ENCODE data around the gene OXGR1.
"Not testable (repeated sequence)": the region's sequence is repeated elsewhere in the genome, so short reads cannot be mapped to it uniquely, and the experiment has no call there.

The OXGR1 gene

DNA sequence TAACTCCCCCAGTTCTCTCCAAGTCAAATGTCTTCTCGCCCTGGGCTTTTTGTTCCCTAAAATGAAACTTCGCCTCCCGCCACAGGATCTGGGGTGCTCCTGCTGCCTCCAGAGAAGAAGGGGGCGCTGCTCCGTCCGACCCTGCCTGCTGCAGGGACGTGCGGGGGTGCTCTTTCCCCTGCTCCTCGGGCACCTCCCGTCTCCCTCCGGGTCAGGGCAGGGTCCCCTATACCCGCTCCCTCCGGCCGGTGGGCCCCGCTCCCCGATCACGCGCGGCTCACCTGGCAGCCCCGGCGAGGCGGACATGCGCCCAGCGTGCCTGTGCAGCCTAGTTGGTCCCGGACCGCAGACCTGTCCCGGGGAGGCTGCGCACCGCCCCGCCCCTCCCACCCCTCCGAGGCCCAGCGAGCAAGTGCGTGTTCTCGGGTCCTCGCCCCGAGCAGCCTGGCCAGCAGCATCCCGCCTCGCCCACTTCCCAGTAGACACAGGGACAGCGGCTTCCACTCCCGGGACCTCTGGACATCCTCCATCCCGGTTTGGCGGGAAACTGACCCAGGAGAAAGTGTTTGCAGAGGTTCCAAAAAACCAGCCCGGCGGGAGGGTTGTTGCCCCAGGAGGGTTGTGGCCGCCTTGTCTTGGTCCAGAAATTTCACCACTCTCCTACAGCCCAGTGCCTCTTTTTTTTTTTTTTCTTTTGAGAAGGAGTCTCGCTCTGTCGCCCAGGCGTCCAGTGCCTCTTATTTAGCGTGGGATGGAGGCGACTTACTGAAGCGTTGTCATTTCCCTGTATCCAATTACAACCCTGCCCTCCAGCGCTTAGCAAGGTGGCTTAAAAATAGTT is at the start of gene OXGR1:
TSS of gene OXGR1 (minus strand) at position 460 of the 841 bp plus-strand sequence. CDS start 6,717 bp downstream, outside the sequence.
- DNase-seq: no peak

DNA sequence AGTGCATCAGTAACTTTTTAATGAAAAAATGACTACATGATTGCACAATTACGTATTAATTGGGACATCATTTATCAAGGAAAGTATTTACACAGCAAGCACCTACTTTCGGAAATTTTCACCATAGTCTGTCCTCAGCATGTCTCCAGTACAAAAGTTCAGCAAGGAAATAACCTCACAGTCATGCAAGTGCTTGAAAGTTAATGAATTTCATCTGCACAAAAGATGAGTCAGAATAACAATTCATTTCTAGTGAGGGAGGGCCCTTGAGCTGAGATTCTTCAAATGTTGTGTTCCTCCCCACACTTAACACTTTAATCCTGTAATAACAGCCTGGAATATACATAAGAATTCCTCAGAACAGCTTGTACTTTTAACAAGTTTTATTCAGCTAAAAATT is 49.0 kb upstream of the OXGR1 start:
- no peak for DNase-seq

GRCh38 chr13:97030705-97031452 is 36.6 kb upstream of the OXGR1 start:
- DNase-seq: no peak

DNA sequence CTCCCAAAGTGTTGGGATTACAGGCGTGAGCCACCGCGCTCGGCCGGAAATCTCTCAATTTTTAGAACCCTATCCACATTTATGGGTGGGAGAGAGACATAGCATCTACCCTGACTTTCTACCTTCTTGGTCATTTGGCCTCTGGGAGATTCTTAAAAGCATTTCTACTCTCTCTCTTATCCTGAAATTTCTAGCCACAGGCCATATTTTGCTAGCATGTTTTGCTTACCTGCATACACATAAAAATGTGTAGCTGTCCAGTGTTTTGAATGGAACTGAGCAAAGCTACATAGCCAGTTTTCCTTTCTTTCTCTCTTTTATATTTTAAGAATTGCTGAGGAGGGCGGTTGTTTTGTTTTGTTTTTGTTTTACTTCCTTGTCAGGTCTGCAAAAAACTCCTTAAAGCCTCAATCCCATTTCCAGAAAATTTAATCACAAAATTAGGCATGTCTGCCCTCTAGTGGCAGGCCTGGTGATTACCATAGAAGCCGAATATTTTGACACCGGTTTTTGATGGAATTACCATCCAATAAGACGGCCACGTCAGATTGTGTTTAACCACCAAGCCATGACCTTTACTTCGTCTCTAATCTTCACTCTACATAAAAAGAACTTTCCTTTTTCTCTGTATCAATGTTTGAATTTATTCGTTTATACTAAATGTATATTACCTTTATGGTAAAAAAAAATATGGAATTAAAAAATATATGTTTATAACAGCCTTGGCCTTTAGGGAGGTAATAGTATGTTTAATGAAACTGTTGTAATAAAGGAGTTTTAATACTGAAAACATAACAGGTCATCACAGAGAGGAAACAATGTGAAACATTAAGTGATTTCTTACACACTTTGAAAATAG is 34.4 kb upstream of the OXGR1 start:
- no peak for DNase-seq

DNA sequence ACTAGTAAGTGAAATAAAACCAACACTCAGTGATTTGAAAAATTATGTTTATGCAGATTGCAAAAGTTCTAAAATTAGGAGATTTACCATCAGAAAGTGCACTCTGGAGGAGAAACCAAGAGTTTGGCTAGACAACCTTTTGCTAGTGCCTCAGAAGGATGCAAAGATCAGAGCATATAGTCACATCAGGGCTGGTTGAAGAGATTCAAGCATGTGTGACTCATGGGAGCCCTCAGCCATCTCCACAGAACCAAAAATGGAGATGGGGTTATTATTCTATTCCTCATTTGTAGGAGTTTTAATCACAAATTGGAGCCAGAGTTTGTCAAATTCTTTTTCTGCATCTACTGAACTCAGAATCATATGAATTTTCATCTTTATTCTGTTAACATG is 32.9 kb upstream of the OXGR1 start:
- DNase-seq: no peak

GRCh38 chr13:97026531-97027161 is 32.4 kb upstream of the OXGR1 start:
- DNase-seq: no peak

GRCh38 chr13:97023812-97024211 is 29.5 kb upstream of the OXGR1 start:
- DNase-seq: not testable (repeated sequence)

DNA sequence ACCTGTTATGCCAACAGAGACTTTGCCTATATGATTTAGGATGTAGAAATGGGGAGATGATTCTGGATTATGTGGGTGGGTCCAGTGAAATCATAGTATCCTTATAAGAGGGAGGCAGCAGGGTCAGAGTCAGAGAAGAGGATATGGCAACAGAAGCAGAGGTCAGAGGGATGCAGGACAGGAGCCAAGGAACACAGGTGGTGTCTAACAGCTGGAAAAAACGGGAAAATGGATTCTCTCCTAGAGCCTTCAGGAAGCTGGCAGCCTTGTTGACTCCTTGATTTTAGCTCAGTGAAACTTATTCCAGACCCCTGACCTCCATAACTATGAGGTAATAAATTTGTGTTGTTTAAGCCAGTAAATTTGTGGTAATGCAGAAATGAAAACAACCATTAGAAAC is 28.8 kb upstream of the OXGR1 start:
- no peak for DNase-seq

DNA sequence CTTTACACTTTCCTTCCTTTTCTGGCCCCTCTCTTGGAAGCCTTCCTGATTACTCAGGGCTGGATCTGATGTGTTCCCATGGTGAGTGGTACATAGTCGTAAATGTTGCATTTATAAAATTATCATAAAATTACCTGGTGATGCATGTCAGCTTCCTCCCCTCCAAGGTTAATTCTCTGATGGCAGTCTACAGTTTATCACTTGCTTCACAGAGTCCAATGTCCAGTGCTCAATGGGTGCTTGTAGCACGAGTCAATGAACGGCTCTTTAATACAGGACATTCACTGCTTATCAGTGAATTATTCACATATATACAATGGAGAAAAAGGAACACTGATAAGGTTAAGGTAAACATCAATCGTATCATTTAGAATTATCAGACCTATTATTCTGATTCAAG is 27.0 kb upstream of the OXGR1 start:
- no peak for DNase-seq

GRCh38 chr13:97020689-97021240 is 26.5 kb upstream of the OXGR1 start:
- no peak for DNase-seq

GRCh38 chr13:97020194-97020593 is 25.9 kb upstream of the OXGR1 start:
- DNase-seq: no peak

GRCh38 chr13:97019236-97019635 is 25.0 kb upstream of the OXGR1 start:
- no peak for DNase-seq

DNA sequence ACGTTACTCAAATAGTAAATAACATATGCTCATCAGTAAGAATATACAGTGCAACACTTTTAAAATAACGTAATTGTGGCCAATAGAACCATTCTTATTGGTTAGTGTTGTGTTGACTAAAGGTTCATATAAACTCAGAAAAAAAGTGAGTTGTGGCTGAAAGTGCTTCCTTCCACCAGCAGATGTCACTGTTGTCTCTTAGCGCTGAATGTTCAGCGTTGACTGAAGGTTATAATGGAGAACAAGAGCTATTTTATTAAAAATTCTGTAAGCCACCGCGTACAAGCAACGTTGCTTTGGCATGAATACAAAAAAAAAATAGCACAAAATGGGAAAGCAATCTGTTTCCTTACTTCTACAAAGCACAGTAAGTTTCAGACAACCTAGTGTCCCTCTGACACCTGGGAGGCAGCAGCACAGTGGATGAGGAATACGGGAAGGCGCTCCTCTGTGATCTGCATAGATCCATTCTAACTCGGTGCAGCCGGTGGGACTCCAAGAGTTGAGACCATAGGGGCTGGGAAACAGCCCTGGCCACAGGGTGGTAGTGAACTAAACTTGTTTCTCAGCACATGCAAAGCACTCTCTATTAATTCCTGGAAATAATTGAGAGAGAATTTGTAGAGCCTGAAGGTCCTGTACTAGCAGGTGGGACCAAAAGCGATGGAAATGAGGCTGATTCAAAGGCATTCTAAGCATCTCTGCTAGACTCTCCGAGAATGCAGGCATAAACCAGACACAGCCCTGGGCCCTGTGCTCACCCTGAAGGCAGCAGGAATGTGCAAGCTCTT is 23.9 kb upstream of the OXGR1 start:
- no peak for DNase-seq

DNA sequence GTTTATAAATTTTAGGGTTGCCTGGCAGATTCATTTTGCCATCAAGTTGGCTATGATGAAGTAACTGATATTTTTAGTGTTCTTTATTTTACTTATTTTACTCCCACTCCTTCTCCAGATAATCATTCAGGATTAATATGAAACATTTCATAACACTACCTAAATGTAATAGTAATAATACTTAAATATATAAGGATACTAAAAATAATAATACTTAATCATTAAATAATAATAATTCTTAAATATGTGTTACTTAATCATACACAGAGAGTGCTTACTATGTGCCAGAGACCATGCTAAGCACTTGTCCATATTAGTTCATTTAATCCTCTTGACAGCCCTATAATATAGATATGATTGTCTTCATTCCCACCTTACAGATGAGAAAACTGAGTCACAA is 23.0 kb upstream of the OXGR1 start:
- no peak for DNase-seq

DNA sequence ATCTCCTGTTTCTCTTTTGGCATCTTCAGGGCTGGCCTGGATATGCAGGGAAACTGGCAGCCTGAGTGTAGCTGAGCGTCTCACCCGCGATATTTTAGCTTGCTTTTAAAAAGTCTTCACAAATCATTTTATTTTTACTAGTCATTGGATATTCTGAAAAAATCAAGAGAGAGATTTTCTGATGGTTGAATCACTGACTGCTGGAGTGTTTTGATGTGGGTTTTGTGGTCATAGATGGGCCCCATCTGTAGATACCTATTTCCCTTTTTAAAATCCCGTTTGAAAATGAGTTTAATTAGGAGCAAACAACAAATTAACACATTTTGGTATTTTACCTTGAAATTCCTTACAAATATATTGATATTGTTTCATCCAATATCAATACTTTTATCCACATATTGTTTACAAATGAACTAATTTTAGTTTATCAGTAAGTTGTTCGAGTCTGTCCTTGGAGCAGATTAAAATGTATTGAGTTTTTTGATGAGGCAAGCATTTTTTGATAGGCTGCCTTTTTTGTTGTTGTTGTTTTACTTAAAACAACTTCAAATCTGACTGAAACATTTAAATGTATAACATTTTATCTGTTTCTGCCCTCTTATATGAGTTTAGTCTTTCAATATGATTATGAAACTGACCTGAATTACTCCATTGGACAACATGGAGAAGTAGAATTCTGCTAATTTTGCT is 21.5 kb upstream of the OXGR1 start:
- DNase-seq: no peak

DNA sequence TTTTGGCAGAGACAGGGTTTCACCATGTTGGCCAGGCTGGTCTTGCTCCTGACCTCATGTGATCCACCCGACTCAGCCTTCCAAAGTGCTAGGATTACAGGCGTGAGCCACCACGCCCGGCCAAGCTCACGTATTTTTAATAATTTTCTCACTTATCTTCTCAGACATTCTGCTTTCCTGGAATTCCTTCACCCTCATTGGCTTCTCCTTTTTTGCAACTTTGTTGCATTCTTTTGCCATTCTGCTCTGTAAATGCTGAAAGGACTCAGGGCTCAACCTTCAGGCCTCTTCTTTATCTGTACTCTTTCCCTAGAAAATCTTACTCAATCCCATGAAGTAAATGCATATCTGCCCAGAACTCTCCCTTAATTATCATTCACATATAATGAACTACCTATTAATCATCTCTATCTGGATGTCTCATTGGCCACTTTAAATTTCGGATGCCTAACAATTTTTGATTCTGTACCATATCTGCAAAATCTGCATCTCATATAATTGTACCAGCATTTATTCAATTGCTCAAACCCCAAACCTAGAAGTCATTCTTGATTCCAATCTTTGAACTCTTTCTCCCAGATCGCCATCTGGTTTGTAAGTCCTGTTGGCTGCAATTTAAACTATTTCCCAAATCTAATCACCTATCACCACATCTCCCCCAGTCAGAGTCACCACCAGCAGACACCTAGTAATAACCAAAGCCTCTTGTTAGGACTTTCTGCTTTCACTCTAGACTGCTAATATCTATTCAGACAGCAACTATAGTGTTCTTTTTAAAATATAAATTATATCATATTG is 18.2 kb upstream of the OXGR1 start:
- DNase-seq: no peak

DNA sequence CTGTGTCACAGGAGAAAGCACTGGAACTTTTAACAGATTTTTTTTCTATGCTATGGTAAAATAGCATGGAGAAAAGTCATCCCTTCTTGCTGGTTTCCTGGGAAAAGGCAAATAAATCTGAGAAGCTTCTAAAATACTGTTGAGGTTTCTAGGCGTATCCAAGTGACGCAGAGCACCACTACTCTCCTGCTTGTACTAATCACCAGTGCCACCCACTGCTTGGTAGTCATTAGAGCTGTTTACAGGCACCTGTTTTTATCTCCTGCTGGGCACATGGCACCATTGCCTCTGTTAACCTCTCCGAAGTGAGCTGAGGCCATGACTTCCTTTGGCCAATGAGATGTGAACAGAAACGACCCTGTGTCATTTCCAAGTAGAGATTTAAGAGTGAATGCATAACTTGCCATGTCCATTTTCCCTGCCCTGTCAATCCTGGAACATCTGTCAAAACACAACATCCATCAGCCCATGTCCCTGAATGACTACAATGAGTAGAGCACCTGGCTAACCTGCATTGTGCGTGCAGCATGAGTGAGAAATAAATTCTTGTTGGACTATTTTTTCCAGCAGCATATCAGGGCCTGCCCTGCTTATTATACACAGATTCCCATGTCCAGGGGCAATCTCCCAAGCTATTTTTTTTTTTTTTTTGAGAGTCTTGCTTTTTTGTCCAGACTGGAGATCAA is 17.3 kb upstream of the OXGR1 start:
- no peak for DNase-seq

GRCh38 chr13:97008643-97009042 is 14.4 kb upstream of the OXGR1 start:
- no peak for DNase-seq

GRCh38 chr13:97005625-97006262 is 11.5 kb upstream of the OXGR1 start:
- no peak for DNase-seq

All from CD4-positive, alpha-beta T cell treated with Interleukin-15 for 1 hour (primary cell).